HG02870 (cell line): ENCODE results near the gene ARHGAP30.
"Not testable (repeated sequence)": the region's sequence is repeated elsewhere in the genome, so short reads cannot be mapped to it uniquely, and the experiment has no call there.

Source experiments
- ATAC-seq: cut with Tn5 transposase; IDR thresholded peaks from one replicate; pipeline ENCODE4 v1.9.1; 2021; ENCODE audit warnings: mild to moderate bottlenecking, moderate library complexity; ENCODE audit not compliant: unreplicated experiment

Gene ARHGAP30, protein sequence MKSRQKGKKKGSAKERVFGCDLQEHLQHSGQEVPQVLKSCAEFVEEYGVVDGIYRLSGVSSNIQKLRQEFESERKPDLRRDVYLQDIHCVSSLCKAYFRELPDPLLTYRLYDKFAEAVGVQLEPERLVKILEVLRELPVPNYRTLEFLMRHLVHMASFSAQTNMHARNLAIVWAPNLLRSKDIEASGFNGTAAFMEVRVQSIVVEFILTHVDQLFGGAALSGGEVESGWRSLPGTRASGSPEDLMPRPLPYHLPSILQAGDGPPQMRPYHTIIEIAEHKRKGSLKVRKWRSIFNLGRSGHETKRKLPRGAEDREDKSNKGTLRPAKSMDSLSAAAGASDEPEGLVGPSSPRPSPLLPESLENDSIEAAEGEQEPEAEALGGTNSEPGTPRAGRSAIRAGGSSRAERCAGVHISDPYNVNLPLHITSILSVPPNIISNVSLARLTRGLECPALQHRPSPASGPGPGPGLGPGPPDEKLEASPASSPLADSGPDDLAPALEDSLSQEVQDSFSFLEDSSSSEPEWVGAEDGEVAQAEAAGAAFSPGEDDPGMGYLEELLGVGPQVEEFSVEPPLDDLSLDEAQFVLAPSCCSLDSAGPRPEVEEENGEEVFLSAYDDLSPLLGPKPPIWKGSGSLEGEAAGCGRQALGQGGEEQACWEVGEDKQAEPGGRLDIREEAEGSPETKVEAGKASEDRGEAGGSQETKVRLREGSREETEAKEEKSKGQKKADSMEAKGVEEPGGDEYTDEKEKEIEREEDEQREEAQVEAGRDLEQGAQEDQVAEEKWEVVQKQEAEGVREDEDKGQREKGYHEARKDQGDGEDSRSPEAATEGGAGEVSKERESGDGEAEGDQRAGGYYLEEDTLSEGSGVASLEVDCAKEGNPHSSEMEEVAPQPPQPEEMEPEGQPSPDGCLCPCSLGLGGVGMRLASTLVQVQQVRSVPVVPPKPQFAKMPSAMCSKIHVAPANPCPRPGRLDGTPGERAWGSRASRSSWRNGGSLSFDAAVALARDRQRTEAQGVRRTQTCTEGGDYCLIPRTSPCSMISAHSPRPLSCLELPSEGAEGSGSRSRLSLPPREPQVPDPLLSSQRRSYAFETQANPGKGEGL

DNA sequence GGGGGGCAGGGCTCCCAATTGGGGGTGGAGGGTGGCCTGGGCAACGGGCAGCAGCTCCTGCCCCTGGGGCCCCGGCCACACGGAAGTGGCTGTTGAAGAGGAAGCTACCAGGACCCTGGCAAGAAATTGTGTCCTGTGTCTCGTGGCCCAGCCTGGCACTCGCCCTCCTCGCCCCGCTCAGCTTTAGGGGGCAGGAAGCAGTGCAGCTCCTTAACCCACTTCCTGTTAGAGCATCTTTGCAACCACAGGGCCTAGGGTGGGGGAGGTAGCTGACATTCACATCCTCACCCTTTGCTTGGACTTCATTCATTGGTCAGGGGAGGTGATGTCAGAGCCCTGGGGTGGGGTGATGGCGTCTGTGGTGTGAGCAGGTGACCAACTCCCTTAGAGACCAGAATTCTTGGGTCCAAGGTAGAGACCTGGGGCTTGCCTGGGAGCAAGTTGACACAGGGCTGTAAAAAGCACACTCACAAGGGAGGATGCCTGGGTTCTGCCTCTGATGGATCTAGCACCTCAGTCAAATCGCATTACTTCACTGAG lies at the start of gene ARHGAP30:
ARHGAP30 (minus strand) TSS at position 161 of the 540 bp plus-strand sequence. CDS start 267 bp downstream, outside the sequence.
- peak; percentile 84 for ATAC-seq

DNA sequence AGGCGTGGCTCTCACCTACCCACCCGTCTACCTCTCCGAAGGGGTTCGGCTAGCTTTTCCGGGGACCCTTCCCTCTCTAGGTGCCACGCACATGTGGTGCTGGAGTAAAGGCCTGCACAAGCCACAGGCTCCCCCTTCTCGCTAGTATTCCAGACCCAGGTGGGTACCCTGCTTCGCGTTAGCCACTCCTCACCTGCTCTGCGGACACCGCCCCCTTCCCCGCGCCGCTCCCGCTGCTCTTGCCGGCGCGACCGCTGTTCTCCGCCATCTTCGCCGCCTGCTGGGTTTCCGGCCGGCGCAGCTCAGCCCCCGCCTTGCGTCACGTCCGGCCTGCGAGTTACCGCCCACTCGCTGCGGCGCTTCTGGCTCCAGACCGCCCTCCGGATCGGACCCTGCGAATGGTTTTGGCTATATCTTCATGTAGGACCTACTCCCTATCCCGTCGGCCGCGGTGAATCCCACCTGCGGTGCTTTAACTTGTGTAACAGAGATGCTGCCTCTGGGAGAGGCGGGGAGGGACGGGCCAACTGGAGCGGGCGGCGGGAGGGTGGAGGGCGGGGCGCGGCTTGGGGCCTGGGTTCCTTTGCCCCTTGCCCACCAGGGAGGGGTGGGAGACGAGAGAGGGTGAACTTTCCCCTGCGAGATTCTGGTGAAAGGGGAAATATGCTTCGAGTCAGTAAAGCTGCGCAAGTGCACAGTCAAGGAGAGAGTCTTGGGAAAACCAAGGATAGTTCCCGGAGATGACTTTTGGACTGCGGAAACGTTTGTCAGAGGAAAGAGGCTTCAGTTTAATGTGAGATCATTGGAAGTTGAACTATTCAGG lies 48.3 kb upstream of the ARHGAP30 start, which contains the start of the genes NIT1 and PFDN2:
NIT1 (plus strand) TSS at position 347 of the 823 bp plus-strand sequence; CDS start at position 419, 72 bp downstream.
PFDN2 (minus strand) TSS at position 279 of the 823 bp plus-strand sequence; CDS start at position 268, 11 bp downstream.
- ATAC-seq, result peak; percentile 73

DNA sequence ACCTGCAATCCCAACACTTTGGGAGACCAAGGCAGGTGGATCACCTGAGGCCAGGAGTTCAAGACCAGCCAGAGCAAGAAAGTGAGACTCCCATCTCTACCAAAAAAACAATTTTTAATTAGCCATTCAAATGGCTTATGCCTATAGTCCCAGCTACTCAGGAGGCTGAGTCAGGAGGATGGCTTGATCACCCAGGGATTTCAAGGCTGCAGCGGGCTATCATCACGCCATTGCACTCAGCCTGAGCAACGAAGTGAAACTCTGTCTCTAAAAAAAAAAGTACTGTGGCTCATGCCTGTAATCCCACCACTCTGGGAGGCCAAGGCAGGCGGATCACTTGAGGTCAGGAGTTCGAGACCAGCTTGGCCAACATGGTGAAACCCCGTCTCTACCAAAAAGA lies 46.3 kb upstream of the ARHGAP30 start:
- ATAC-seq, result not testable (repeated sequence)

DNA sequence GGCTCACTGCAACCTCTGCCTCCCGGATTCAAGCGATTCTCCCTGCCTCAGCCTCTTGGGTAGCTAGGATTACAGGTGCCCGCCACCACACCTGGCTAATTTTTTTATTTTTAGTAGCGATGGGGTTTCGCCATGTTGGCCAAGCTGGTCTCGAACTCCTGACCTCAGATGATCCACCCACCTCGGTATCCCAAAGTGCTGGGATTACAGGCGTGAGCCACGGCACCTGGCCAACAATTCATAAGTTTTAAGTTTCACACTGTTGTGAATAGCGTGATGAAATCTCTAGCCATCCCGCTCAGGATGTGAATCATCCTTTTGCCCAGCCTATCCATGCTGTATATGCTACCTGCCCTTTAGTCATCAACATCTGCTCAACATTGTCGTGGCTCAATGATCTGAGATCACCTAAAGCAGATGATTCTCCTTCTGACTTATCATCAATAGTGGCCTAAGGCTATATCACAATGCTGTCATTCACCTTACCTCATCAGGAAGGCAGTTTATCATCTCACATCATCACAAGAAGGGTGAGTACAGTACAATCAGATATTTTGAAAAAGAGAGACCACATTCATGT lies 45.5 kb upstream of the ARHGAP30 start:
- no peak for ATAC-seq

- ATAC-seq, result no peak
Observed at GRCh38 chr1:161114556-161114955, 44.9 kb upstream of the ARHGAP30 start.

DNA sequence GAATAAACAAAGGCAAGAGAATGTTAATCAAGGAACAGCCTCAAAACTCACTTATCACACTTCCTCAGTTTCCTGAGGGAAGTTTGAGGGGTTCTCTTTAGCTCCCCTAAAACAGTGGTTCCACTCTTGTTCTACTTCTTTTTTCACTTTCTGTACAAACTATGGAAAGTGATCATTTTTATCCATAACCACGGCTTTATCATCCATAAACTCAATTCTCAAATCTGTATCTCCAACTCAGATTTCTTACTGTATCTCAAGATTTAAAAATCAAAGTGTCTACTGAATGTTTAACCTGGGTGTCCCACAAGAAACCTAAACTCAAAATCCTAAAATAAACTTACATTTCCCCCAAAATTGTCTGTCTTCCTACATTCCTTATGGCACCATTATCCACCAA lies 44.2 kb upstream of the ARHGAP30 start:
- no peak for ATAC-seq

DNA sequence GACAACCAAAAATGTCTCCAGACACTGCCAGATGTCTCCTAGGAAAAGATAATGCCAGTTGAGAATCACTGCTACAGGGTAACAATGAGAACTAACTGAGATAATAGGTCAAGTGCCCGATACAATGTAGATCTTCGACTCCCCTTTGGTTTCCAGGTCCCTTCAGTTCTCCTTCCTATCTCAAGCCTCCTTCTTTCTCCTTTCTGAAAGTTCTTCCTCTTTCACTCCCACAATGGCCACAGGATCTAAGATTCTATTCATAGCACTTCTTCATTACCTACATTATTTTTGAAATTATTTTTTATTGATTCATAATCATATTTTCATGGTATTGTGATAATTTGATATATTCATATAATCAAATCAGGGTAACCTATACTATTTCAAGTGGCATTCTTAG lies 41.8 kb upstream of the ARHGAP30 start:
- ATAC-seq, result no peak

GRCh38 chr1:161111117-161111516 lies 41.4 kb upstream of the ARHGAP30 start:
- no peak for ATAC-seq

DNA sequence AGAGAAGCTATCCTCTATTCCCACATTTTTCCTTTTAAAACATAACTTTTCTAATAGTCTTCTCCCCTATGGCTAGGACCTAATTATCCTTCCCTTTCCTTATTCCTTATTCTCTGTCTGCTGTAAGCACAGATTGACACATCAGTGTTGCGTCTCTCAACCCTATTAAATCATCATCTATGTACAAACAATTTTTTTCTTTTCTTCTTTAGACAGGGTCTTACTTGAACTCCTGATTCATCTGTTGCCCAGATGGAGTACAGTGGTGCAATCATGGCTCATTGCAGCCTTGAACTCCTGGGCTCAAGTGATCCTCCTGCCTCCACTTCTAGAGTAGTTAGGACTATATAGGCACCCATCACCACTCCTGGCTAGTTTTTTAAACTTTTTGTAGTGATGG lies 36.7 kb upstream of the ARHGAP30 start:
- ATAC-seq, result no peak

- ATAC-seq, result no peak
Observed at GRCh38 chr1:161100556-161100955, 30.9 kb upstream of the ARHGAP30 start.

DNA sequence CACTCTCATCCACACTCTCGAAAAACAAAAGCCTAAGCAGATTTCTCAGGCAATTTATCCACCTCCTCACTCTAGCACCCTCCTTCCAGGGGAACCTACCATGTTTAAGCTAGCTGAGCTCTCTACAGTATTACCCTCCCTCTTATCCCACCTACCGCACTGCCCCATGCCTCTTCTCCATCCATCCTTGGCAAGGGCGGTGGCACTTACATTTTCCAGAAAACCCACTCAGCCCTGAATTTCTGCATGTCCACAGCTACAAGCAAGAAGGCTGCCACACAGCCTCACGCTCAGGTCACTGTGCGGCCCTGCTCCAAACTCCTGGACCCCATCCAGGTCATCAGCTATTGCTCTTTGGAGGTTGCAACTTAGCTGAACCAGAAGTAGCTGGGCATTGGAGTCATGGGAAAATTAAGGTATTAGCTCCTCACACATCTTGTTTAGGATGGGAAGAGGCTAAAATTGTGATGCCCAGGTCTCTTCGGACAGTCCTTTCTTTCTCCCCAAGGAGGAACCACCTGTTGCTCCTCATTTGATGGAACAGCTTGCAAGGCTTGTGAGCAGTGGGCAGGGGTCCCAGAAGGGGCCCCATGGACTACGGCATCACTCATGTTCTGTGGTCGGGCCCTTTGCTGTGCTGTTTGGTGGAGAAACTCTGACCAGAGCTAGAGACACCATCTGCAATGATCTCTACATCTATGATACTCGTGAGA lies 29.6 kb upstream of the ARHGAP30 start:
- ATAC-seq, result no peak

DNA sequence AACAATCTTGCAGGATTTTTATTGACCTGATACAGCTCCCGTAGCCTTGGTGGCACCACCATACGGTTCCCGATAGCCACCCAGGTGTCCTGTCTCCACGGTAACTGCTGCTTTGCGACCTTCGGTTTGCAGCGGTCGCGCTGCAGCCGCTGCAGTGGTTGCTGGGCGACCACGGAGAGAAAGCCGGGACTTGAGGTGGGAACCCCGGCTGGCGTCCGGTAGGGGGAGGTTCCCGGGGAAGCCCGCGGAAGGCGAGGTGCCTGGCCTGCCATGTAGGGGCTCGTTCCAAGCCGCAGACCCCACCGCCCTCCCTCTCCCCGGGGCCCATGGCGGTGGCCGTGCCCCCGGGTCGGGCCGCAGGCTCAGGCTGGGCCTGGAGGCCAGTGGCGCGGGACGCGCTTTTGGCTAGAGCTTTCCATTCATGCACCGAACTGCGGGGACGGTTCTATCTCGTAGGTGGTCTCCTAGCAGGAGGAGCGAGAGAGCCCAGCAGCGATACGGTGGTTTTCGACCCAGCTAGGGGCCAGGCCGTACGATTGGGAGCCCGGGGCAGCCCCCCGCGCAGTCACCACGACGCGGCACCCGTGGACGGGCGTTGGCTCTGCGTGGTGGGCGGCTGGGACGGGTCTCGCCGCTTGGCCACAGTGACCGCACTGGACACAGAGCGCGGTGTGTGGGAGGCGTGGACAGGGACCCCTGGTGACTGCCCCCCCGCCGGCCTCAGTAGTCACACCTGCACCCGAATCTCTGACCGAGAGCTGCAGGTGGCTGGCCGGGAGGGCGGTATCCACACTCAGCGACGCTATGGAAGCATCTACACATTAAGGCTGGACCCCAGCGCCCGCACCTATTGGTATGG lies 28.7 kb upstream of the ARHGAP30 start, which contains the start of gene KLHDC9:
KLHDC9 (plus strand) TSS at position 152 of the 859 bp plus-strand sequence; CDS start at position 327, 175 bp downstream.
- peak; percentile 57 for ATAC-seq

- no peak for ATAC-seq
Observed at GRCh38 chr1:161096530-161096929, 26.8 kb upstream of the ARHGAP30 start.

DNA sequence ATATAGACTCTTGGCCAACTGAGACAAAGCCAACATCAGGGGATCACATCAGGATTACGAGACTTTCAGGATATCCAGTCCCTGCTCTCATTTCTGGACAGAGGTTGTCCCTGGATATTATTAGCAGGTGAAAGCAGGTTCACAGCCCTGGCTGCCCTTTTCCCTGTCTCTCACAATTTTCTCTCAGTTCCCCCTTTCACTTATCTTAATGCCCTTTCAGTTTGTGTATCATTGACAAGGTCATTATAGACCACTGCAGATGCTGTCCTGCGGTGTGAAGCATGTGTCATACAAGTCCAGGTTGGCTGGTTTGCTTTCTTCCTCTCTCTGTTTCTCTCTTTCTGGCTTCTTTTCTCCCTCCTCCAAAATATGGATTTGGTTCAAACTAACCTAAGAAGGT lies 26.3 kb upstream of the ARHGAP30 start:
- ATAC-seq, result peak; percentile 45

DNA sequence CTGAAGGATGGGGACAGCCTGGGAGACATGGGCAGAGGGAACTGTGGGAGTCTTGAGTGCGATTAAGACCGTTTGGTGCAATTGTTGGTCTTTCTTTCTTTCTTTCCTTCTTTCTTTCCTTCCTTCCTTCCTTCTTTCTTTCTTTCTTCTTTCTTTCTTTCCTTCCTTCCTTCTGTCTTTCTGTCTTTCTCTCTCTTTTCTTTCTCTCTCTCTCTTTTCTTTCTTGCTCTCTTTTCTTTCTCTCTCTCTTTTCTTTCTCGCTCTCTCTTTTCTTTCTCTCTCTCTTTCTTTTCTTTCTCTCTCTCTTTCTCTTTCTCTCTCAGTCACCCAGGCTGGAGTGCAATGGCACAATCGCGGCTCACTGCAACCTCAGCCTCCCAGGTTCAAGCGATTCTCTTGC lies 25.5 kb upstream of the ARHGAP30 start:
- ATAC-seq, result no peak

DNA sequence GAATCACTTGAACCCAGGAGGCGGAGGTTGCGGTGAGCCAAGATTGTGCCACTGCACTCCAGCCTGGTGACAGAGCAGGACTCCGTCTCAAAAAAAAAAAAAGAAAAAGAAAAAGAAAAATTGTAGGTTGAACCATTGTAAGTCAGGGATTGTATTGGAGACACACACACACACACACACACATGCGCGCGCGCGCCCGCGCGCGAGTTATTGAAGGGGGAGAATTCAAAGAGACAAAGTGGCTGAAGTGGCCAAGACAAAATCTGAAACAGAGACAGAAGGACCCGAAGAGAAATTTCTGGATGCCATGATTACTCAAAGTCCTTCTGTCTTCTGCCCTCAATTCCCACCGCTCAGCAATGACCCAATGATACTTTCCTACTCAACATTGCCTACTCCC lies 24.8 kb upstream of the ARHGAP30 start:
- ATAC-seq, result no peak

- no peak for ATAC-seq
Observed at GRCh38 chr1:161092621-161093028, 22.9 kb upstream of the ARHGAP30 start.
